GM18517 (cell line): Measurements from ENCODE around the gene GAGE13.
"Not testable (repeated sequence)": the region's sequence is repeated elsewhere in the genome, so short reads cannot be mapped to it uniquely, and the experiment has no call there.

ENCODE experiments used
- ATAC-seq: cut with Tn5 transposase; IDR thresholded peaks from one replicate; pipeline ENCODE4 v1.9.1; 2021; ENCODE audit warnings: mild to moderate bottlenecking, moderate library complexity; ENCODE audit not compliant: unreplicated experiment

Gene GAGE13, protein sequence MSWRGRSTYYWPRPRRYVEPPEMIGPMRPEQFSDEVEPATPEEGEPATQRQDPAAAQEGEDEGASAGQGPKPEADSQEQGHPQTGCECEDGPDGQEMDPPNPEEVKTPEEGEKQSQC

DNA sequence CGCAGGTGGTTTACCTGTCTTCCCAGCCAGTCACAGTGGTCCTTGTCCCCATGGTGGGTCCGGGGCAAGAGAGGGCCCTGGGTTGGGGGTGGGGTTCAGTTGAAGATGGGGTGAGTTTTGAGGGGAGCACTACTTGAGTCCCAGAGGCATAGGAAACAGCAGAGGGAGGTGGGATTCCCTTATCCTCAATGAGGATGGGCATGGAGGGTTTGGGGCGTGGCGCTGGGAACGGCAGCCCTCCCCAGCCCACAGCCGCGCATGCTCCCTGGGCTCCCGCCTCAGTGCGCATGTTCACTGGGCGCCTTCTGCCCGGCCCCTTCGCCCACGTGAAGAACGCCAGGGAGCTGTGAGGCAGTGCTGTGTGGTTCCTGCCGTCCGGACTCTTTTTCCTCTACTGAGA lies at the start of gene GAGE13:
Gene GAGE13 (plus strand): TSS at position 301 of the 400 bp plus-strand sequence. CDS start 1,156 bp downstream, outside the sequence.
- not testable (repeated sequence) for ATAC-seq

DNA sequence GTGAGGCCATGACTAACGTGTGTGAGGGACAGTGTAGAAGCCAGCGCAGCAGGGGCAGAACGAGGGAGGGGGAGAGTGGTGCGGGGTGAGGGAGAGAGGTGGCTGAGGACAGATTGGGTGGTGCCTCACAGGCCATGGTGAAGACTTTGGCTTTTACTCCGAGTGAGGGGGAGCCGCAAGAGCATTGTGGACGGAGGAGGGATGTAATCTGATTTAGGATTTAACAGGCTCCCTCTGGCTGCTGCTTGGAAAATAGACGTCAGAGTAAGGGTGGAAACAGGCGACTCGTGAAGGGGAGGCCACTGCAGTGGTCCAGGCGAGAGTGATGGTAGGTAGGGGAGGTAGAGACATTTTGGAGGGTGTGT lies 48.8 kb upstream of the GAGE13 start:
- no peak for ATAC-seq

DNA sequence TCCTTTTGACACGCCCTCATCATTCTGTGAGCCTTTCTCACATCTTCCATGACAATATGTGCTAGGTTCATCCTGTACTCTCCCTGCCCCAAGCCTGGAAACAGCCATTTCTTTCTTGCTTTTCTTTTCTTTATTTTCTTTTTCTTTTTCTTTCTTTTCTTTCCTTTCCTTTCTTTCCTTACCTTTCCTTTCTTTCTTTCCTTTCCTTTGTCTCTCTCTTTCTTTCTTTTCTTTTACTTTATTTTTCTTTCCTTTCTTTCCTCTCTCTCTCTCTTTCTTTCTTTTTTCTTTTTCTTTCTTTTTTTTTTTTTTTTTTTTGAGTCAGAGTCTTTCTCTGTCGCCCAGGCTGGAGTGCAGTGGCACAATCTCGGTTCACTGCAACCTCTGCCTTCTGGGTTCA lies 47.2 kb upstream of the GAGE13 start:
- no peak for ATAC-seq

DNA sequence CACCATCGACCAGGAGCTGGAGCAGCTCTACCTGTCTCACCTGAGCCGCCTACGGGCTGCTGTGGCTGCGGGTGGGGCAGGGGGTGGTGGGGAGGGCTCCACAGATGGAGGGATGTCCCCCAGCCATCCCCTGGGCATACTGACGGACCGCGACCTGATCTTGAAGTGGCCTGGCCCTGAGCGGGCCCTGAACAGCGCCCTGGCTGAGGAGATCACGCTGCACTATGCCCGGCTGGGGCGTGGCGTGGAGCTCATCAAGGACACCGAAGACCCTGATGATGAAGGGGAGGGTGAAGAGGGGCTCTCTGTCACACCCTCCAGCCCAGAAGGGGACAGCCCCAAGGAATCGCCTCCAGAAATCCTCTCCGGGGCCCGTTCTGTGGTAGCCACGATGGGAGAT lies 45.2 kb upstream of the GAGE13 start:
- no peak for ATAC-seq

DNA sequence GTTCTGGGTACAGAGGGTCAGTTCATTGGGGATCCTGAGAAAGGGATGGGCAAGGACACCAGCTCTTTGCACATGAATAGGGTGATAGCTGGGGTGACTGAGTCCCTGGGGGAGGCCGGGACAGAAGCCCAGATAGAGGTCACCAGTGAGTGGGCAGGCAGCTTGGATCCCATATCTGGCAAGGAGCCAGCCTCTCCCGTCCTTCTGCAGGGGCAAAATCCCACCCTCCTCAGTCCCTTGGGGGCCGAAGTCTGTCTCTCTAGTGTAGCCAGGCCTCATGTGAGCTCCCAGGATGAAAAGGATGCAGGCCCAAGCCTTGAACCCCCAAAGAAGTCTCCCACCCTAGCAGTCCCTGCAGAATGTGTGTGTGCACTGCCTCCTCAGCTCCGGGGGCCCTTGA lies 44.8 kb upstream of the GAGE13 start:
- no peak for ATAC-seq

DNA sequence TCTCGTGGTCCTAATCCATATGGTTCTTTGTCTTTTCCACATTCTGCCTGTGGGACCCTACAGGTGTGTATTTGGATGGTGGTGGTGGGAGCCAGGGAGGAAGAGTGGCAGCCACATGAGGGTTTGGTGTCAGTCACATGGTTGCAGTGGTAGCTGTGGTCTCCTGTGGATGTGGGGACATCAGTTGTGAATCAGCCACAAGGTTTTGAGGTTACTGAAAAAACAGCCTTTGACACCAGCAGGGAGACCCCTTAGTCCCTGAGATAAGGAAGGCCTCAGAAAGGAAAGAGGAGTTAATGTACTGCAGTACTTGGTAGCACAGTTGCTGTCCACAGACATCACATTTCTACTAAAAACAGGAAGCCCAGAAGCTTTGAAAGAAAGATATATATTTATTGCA lies 43.7 kb upstream of the GAGE13 start:
- no peak for ATAC-seq

DNA sequence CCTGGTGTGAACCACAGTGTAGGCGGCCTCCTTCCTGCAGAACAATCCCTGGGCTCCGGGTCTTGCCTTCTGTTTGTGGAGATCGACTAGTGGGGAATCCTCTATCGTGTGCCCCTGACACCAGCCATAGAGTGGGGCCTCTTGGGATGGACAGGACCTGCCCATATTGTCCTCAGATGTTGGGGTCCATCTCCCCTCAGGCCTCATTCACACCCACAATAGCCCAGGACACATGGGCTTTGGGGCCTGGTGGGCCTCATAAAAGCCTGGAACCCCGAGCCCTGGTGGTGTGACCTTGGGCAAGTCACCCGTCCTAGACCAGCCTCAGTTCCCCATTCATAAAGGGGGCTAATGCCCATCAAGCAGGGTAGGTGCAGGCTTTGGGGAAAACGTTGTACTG lies 41.2 kb upstream of the GAGE13 start:
- no peak for ATAC-seq

DNA sequence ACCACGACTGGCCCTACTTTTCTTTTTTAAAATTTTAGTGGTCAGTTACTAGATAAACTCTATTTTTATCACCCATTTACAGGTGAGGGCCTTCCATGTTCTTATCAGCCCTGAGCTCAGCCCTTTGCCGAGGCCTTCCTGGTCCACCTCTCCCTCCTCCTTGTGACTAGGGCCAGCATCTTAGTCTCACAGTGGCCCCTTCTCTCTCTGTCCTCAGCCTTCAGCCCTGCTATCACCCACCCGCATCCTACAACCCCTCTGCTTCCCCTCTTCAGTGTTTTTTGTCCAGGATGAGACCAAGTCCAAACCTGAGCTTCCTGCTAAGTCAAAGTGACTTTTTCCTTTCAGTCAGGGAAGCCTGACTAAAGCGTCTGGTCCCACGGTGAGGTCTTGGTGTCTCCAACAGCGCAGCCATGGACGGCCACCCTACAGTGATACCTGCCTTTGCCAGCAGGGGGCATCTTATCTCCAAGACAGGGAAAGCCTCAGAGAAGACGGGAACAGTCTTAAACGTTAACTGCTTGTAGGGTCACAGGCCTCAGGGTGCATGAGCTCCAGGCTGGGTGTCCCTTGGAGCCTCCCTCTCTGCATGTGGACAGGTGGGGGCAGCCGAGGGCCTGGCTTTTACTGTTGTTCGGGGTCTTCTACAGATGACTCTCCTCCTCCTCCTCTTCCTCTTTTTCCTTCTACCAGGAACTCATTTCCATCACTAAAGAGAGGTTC lies 39.6 kb upstream of the GAGE13 start:
- no peak for ATAC-seq

DNA sequence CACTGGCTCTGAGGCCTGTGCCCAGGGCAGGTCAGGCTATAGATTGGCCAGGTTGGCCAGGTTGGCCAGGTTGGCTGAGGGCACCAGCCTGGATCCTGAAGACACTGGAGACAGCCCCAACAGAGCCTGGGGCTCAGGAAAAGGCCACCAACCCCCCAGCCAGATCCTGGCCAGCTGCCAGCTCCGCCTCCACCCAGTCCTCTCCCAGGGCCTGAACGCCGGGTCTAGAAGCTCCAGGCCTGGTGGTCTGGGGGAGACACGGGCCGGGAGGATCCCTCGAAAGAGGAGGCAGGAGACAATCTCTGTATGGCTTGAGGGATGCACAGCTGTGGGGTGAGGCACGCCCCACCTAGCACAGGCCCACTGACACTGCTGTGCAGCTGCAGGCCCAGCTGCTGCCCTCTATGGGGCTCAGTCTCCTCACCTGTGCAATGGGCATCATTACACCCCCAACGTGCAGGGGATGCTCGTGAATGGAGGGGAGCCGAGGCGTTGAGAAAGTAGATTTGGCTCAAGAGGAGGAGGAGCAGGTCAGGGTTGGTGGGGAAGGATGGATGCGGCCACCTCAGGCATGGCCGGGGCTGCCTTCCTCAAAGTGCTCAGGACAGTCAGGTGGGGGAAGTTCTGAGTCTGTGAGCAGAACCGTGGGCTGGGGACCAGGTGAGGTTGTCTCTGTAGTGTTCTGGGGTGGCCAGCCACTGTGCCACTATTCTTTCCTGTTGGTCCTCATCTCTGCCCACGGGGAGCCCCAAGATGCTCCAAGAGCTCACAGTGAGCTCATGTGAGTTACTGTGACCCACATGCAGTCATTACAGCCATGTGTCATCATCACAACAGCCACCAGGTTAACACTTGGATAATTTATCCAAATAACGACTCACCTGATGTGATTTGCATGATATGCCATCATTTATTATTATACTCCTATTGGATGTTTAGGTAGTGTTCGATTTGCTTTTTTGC lies 38.7 kb upstream of the GAGE13 start:
- no peak for ATAC-seq

DNA sequence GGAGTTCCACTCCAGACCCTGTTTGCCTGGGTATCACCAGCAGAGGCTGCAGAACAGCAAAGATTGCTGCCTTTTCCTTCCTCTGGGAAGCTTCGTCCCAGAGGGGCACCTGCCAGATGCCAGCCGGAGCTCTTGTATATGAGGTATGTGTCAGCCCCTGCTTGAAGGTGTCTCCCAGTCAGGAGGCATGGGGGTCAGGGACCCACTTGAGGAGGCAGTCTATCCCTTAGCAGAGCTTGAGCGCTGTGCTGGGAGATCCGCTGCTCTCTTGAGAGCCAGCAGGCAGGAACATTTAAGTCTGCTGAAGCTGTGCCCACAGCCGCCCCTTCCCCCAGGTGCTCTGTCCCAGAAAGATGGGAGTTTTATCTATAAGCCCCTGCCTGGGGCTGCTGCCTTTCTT lies 32.1 kb upstream of the GAGE13 start:
- ATAC-seq = not testable (repeated sequence)

DNA sequence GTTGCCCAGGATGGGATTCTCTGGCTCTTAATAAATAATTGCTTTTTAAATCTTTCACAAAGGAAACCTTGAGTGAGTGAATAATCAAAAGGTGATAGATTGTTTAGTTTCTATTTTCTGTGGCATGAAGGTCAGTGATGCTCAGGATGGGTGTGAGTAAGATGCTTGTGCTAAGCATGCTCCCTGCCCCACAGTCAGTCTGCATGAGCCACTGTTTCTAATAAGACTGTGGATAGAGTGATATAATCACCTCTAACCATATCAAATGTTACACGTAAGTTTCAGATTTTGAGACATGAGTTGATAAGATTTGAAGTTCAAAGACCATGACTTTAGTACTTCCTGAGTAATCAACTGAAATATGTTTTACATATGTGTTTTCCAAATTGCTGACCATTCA lies 30.7 kb upstream of the GAGE13 start:
- ATAC-seq = no peak

DNA sequence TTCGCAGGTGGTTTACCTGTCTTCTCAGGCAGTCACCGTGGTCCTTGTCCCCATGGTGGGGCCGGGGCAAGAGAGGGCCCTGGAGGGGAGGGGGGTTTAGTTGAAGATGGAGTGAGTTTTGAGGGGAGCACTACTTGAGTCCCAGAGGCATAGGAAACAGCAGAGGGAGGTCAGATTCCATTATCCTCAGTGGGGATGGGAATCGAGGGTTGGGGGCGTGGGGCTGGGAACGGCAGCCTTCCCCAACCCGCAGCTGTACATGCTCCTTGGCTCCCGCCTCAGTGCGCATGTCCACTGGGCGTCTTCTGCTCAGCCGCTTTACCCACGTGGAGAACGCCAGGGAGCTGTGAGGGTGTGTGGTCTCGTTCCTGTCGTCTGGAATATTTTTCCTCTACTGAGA lies 28.0 kb upstream of the GAGE13 start, which contains the start of gene GAGE10:
Gene GAGE10 (plus strand): TSS at position 301 of the 400 bp plus-strand sequence. CDS start 1,214 bp downstream, outside the sequence.
- ATAC-seq = no peak

DNA sequence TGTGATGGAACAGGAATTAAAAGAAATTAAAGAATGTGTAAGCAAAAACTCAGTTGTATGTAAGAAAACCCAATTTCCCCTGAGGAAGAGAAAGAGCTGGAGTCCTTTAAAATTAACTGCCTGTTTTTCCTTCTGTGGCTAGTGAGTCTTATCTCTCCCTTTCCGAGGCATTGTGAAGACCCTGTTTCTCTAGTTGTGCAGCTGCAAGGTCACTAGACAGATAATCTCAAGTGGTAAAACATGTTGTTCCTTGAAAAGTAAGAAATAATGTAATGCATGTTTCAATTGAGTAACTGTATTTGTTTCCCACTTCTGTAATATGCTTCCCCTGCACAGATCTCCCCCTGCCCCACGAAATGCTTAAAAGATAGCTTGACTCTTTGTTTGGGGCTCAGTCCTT lies 23.6 kb upstream of the GAGE13 start:
- not testable (repeated sequence) for ATAC-seq

DNA sequence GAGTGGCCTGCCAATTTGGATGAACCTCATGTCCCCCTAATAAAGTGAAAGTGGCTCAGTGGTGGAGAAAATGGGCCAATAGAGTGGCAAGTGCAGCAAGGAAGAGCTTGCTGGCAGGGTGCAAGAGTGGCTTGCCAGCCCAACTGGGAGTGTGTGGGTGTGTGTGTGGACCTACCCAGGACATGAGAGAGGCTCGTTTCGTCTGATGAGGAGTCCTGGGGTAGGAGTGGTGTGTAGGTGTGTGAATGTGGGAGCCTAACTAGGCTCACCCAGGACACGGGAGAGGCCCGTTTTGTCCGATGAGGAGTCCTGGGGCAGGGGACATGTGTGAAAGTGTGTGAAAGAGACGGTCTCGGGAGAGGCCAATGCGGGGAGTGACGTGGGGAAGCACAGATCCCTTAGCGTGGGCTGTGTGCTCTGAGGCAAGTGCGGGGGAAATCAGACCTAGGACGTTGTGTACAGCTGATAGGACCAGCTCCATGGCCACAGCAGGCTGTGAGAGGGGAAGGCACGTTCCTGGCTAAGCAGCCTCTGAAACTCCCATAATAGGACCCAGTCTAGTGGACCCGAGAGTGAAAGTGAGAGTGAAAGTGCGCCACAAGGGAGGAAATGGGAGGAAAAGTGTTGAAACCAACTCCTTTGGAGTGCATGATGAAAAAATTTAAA lies 22.6 kb upstream of the GAGE13 start:
- ATAC-seq = no peak

DNA sequence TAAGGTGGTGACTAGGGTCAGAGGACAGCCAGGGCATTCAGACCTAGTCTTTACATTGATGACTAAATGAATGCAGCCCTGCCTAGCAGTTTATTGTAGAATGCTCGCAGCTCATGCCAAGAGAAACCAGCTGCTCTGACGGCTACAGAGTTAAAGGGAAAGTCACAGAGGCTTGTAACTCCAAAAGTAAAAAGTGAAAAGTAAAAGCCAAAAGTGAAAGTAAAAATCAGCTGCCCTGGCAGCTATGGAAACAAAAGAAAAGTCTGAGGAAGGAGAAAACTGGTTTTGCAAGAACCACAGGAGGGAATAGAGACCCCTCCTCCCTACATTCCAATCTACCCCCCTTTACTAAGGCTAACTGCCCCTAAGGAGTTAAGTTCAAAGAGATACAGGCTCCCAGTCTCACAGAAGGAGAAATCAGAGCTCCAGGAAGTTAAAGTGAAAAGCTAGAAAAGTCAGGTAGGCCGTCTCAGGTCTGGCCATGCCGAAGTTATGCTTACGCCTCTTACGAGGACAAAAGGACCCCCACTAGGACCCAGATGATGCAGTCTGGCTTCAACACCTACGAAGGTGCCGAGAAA lies 21.9 kb upstream of the GAGE13 start:
- ATAC-seq = no peak

DNA sequence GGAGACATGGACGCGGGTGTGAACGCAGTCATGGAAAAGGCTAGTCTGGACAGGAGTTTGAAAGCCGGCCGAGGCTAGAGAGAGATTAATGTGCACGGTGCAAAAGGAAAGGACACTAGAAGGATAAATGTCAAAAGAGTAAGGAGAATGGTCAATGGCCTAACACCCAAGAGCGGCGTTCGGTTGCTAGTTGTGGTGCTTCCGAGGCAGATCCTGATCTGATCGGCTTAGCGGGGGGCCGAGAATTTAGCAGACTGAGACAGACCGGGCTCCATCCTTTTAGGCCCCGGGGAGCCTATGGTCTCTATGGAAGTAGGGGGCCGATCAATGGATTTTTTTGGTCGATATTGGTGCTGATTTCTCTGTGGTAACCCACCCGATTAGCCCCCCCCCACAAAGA lies 21.0 kb upstream of the GAGE13 start:
- ATAC-seq = no peak

DNA sequence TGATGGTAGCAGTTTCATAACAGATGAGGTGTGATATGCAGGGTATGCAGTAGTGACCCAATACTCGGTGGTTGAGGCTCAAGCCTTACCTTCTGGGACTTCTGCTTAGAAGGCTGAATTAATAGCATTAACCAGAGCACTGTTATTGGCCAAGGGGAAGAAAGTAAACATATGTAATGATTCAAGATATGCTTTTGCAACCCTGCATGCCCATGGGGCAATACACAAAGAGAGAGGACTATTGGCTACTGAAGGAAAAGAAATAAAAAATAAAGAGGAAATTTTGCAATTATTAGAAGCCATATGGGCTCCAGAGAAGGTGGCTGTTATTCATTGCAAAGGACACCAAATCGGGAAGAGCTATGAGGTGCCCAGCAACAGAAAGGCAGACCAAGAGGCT lies 19.2 kb upstream of the GAGE13 start:
- no peak for ATAC-seq

DNA sequence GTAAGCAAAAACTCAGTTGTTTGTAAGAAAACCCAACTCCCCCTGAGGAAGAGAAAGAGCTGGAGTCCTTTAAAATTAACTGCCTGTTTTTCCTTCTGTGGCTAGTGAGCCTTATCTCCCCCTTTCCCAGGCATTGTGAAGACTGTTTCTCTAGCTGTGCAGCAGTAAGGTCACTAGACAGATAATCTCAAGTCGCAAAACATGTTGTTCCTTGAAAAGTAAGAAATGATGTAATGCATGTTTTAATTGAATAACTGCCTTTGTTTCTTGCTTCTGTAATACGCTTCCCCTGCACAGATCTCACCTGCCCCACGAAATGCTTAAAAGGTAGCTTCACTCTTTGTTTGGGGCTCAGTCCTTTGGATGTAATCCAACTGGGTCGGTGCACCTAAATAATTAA lies 15.3 kb upstream of the GAGE13 start:
- no peak for ATAC-seq

DNA sequence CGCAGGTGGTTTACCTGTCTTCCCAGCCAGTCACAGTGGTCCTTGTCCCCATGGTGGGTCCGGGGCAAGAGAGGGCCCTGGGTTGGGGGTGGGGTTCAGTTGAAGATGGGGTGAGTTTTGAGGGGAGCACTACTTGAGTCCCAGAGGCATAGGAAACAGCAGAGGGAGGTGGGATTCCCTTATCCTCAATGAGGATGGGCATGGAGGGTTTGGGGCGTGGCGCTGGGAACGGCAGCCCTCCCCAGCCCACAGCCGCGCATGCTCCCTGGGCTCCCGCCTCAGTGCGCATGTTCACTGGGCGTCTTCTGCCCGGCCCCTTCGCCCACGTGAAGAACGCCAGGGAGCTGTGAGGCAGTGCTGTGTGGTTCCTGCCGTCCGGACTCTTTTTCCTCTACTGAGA lies 9.6 kb upstream of the GAGE13 start, which contains the start of gene GAGE12J:
Gene GAGE12J (plus strand): TSS at position 301 of the 400 bp plus-strand sequence. CDS start 1,157 bp downstream, outside the sequence.
- not testable (repeated sequence) for ATAC-seq

DNA sequence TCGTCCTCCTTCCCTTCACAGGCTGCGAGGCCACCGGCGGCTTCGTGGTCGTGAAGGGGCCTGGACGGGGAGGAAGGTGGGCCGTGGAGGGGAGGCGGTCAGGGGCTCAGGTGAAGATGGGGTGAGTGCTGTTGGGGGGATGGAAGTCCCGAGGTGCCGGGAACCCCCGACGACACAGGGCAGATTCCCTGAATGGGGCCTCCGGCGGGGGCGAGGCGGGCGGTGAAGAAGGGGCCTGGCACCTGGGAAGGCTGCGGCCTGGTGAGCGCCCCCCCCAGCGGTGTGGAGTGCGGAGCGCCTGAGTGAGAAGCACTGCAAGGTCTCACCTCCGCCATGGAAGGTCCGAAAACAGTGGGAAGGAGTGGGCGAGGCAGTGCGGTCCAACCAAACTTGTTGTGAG lies 9.1 kb upstream of the GAGE13 start:
- not testable (repeated sequence) for ATAC-seq

DNA sequence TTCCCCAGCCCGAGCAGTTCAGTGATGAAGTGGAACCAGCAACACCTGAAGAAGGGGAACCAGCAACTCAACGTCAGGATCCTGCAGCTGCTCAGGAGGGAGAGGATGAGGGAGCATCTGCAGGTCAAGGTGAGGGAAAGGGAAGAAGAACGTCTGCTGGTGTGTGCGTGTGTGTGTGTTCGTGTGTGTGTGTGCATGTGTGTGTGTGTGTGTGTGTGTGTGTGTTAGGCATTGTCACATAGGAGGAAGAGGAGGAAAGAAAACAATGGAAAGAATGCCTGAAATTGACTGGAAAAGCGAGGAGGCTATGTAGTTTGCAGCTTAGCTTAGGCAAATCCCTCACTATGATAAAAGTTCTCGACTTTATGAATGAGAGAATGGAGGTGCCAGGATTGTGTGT lies 7.6 kb upstream of the GAGE13 start:
- ATAC-seq = not testable (repeated sequence)
